Urothelium cell line (cell line): Measurements from ENCODE around the gene PSMA6.

Experiments
- DNase-seq: peaks from one replicate; pipeline ENCODE4 v3.0.0; 2011; ENCODE audit warnings: low spot score, mixed read lengths
- FAIRE-seq: peaks from 2 replicates; lab custom pipeline; 2011; peaks lifted over from hg19 to GRCh38; lab: Jason Lieb, UNC

PSMA6 gene

DNA sequence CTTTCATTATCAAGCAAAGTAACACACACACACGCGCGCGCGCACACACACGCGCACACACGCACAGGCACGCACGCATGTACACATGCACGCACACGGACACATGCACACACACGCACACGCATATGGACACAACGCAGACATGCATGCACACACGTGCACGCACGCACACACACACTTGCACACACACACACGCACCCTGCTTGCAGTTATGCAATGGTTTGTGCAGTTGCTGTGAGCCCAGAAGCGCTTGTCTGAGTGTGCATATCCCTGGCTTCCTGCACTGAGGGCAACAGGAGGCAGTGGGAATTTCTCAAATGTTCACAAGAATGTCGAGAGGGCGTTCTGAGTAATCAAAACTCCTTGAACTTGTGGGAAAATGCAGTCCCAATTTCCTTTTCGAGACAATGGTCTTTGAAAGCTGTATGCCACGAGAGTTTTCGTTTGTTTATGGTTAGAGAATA is 70.8 kb downstream of the PSMA6 start:
- DNase-seq = no peak
- peak; percentile 70 for FAIRE-seq

DNA sequence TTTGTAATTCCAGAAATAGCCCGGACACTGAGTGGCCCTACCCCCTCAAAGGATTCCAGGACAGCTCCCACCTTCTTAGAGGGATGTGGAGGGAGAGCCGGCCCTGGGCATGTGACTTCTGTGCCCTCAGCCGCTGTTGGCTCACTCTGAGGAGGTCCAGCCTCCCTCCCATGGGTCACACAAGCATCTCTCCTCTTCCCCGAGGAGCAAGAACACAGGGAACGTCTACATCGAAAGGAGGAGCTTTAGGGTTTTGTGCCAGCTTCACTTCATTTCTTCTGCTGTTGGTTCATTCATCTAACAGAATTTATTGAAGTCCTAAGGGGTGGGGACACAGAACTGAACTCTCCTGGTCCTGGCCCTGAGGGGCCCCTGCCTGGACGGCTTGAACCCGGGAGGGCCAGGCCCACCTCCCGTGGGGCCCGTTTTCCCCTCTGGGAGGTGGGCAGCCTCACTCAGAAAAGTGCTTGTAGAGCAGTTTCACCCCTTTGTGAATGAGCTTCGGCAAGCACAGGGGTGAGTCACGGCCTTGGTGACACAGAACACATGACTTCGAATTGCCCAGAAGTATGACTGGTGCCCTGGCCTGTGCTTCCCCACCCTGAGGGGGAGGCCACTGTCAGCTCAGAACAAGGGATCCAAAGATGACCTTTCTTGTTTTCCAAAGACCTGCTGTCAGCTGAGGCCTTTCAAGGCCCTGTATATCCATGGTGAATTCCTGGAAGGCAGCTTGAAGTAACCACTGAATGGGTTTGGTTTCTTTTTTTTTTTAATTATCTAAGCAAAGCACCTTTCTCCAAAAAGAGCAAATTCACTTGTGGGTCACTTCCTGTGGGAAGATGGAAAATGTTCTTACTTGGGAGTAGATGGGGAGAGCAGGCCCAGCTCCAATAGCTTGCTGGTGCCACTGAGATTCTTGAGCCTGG is 73.2 kb downstream of the PSMA6 start:
- FAIRE-seq = no peak
- peak; percentile 81 for DNase-seq

DNA sequence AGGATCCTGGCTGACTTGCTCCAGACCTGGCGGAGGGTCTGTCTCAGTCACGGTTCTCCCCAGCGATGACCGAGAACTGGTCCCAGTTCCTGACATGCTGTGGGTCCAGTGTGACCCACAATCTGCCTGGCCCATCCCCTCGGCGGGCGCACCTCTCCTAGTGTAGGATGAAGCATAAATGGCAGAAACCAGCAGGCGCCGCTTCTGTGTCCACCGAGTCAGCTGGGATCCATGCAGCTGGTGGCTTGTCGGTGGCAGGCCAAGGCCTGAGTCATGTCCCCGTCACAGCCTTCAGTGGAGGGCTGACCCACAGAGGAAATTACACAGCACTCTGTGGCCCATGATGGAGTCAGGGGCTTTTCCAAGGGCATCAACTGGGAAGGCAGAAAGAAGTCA is 73.9 kb downstream of the PSMA6 start:
- DNase-seq (no peak), FAIRE-seq (no peak)

DNA sequence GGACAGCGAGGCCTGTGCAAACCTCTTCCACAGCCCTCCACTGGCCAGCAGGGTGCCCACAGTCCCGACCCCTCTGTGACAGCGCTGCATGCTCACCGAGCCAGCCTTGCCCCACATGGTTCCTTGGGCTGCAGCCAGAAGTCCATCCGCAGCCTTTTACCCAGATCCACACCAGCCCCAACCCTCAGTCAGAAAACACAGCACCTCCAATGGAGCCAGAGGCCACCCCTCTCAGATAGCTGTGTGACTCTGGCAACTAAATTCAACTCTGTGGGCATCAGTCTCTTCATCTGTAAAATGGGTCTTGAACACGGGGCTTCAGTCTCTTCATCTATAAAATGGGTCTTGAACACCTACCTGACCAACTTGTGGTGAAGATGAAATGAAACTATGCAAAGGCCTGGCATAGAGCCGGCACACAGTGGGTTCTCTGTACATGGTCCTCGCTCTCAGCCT is 74.4 kb downstream of the PSMA6 start:
- DNase-seq (no peak), FAIRE-seq (no peak)

DNA sequence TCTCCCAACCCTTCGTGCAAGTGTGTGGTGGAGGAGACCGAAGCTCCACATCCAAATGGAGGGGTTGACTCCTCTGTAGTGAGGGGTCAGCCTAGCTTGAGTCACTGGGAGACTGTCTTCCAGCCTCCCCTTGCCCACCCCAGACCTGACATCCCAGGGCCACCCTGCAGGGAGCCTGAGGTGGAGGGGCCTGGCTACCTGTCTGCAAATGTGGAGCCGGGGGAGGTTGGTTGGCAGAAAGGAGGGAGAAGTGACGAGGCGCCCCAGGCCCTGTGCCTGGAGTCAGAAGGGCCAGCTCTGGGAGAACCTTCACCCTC is 74.8 kb downstream of the PSMA6 start:
- no peak for DNase-seq
- no peak for FAIRE-seq
